GM23338 (cell line): ENCODE results near the gene PXT1.

Experiments used
- CTCF ChIP-seq, 2 experiments: fragments of 200-600 bp in 1 of 2; sonication (generic) in 1 of 2; conservative IDR thresholded peaks; 2 replicates each; pipeline versions ENCODE4 v1.5.1 to v1.6.1; 2016 to 2017; ENCODE audit warnings: antibody characterized with exemption in 2 of 2, low read depth in 2 of 2, mild to moderate bottlenecking in 2 of 2, moderate library complexity in 1 of 2
- EZH2 ChIP-seq: fragments of 200-600 bp; sonication (generic); IDR thresholded peaks from one replicate; pipeline ENCODE4 v1.8.0; 2017; ENCODE audit warnings: antibody characterized with exemption, mild to moderate bottlenecking, low read depth; ENCODE audit not compliant: unreplicated experiment
- JUNB ChIP-seq: IDR thresholded peaks from one replicate; pipeline ENCODE4 v1.6.1; 2016; ENCODE audit warnings: antibody characterized with exemption; ENCODE audit not compliant: unreplicated experiment
- POLR2AphosphoS5 ChIP-seq: IDR thresholded peaks from 2 replicates; pipeline ENCODE4 v1.6.1; 2016; ENCODE audit warnings: antibody characterized with exemption, low read depth

- TF ChIP-seq POLR2AphosphoS5: no peak
- no peak for TF ChIP-seq EZH2
- no peak for TF ChIP-seq CTCF (conservative IDR thresholded peaks at IDR 0.05; ENCODE audit: low read depth in 2 of 2)
- TF ChIP-seq JUNB: no peak
Observed at GRCh38 chr6:36375644-36376155, 67.0 kb downstream of the PXT1 start.
